ENCODE data around the gene C11orf98.
"Not testable (repeated sequence)": the region's sequence is repeated elsewhere in the genome, so short reads cannot be mapped to it uniquely, and the experiment has no call there.

Gene C11orf98

GRCh38 chr11:62650283-62650682 is 14.7 kb downstream of the C11orf98 start:
- not testable (repeated sequence) for DNase-seq (ENCODE audit: low spot score)

- DNase-seq (ENCODE audit: low spot score): no peak
Measured at GRCh38 chr11:62649486-62649885, 15.5 kb downstream of the C11orf98 start.

GRCh38 chr11:62648967-62649364 is 16.0 kb downstream of the C11orf98 start:
- DNase-seq (ENCODE audit: low spot score): no peak

DNA sequence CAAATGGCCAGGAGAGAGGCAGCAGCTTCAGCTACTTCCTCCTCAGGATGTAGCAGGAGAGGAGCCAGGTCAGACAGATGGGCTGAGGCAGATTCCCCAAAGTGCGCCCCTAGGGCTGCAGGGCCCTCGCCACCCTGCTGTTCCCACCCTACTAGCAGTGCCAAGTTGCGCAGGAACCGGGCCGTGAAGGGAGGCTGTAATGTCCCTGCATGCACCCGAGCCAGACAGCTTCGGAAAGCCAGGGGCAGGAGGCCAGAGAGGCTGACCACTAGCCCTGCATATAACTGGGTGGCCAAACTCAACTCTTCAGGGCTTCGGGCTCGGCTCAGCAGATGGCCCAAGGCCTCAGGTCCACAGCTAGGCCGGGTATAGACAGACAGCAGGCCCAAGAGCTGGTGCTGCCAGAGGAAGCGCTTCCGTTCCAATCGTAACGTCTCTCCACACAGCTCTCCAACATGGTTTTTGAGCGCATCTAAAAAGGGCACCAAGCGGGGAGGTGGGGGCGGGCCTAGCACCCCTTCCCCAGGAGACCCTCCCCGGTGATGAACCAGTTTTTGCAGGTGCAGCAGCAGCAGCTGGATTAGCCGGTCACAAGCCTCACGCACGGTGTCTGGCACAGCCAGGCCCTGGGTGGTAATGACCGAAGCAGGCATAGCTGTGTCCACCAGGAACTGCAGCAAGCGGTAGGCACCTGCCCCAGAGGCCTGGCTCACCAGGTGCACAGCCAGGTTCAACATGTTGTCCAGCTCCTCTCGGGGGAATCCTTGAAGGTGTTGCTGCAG is 16.6 kb downstream of the C11orf98 start:
- no peak for DNase-seq (ENCODE audit: low spot score)

GRCh38 chr11:62647609-62648005 is 17.4 kb downstream of the C11orf98 start:
- no peak for DNase-seq (ENCODE audit: low spot score)

DNA sequence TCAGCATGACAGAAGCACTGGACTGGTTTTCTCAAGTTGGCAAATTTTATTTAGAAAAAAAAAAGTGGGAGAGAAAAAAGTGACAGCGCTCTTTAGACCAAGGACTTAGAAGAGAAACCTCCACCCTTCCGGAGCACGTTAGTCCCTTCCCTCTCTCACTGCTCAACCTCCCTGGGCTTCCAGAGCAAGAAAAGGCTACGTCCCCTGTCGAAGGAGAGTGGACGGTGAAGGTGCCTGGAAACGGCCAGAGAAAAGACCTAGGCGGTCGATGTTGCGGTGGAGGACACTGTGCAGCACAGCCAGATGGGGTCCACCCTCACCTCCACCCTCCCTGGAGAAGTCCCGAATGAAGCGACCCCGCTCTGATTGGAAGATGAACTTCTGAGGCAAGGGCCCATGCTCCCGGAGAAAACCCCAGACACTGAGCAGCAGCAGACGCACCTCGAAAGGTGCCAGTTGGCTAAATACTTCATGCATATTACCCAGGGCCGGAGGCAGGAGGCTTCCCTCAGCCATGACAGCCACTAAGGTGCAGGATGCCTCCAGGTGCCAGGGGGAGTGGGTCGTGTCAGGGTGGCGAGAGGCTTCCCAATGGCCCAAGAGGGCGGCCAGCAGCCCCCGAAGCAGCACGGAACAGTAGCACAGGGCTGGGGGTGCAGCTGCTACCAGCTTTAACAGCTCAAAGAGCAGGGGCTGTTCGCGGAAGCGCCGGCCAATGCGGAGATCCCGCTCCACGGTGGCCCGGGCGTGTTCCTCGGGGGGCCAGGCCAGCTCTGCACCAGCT is 18.0 kb downstream of the C11orf98 start:
- DNase-seq (ENCODE audit: low spot score): no peak

- peak; percentile 99 for DNase-seq (ENCODE audit: low spot score)
Measured at GRCh38 chr11:62645946-62646824, 18.8 kb downstream of the C11orf98 start, which contains the start of gene GANAB. Gene GANAB (minus strand): TSS chr11:62646613. CDS start chr11:62646599, 14 bp downstream.

GRCh38 chr11:62645671-62645945 is 19.4 kb downstream of the C11orf98 start:
- no peak for DNase-seq (ENCODE audit: low spot score)

DNA sequence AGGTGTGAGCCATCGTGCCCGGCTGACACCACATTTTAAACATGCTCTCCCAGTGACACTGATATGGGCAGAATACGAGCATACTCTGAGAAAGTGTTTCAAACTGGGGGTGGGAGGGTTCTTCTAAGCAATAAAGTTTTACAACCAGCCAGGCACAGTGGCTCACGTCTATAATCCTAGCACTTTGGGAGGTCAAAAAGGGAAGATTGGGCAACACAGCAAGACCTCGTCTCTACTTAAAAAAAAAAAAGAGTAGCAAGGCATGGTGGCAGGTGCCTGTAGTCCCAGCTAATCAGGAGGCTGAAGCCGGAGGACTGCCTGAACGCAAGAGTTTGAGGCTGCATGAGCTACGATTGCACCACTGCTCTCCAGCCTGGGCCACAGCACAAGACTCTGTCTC is 20.8 kb downstream of the C11orf98 start:
- no peak for DNase-seq (ENCODE audit: low spot score)

- no peak for DNase-seq (ENCODE audit: low spot score)
Measured at GRCh38 chr11:62632492-62632891, 32.5 kb downstream of the C11orf98 start.

DNA sequence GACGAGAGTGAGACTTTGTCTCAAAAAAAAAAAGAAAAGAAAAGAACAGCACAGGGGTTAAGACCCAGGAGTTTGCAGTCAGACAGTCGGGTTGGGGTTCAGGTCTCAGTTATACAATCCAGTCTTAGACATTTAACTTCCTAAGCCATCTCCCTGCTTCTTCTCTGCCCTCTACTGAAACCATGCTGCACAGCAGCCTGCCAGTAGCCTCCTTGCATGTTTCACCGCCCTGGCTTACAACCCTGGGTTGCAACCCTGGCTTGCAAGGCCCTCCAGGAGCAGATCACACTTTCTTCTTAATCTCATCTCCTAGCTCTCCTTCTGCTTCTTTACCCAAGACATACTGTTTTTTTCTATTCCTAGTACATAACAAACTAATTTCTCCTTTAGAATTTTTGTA is 37.3 kb downstream of the C11orf98 start:
- DNase-seq (ENCODE audit: low spot score): no peak

- DNase-seq (ENCODE audit: low spot score): no peak
Measured at GRCh38 chr11:62622476-62623089, 42.4 kb downstream of the C11orf98 start.

- peak; percentile 97 for DNase-seq (ENCODE audit: low spot score)
Measured at GRCh38 chr11:62621567-62622470, 43.2 kb downstream of the C11orf98 start, which contains the start of gene B3GAT3. Gene B3GAT3 (minus strand): TSS chr11:62621986. CDS start chr11:62621947, 39 bp downstream.

- no peak for DNase-seq (ENCODE audit: low spot score)
Measured at GRCh38 chr11:62621027-62621566, 43.9 kb downstream of the C11orf98 start.

GRCh38 chr11:62616957-62617356 is 48.1 kb downstream of the C11orf98 start:
- DNase-seq (ENCODE audit: low spot score): not testable (repeated sequence)

DNA sequence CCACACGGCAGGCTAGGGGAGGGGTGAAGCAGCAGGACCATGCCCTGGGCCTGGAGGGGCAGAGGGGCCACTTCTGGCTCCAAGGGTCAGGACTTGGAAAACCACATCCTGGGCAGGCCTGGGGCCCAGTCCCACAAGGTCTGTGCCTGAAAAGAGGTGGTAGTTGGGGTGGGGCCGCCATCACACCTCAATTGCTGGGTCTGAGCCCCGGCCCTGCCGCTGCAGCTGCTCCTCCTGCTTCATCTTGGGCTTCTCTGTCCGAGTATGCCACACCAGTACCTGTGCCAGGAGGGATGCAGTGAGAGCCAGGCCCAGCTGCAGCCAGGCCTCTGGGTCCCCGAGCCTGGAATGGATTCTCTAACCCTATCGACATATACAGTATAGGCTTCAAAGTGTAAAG is 49.5 kb downstream of the C11orf98 start:
- DNase-seq (ENCODE audit: low spot score): no peak

DNA sequence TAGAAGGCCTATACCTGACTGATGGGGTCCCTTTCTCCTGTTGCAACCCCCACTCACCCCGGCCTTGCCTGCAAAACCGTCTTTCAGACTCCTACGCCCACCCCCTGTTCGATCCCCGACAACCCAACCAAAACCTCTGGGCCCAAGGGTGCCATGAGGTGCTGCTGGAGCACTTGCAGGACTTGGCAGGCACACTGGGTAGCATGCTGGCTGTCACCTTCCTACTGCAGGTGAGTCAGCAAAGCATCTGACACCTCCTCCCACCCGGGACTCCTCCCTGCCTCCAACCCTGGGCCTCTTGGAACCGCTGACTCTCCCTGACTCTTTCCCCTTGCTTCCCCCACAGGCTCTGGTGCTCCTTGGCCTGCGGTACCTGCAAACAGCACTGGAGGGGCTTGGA is 50.7 kb downstream of the C11orf98 start:
- peak; percentile 34 for DNase-seq (ENCODE audit: low spot score)

DNA sequence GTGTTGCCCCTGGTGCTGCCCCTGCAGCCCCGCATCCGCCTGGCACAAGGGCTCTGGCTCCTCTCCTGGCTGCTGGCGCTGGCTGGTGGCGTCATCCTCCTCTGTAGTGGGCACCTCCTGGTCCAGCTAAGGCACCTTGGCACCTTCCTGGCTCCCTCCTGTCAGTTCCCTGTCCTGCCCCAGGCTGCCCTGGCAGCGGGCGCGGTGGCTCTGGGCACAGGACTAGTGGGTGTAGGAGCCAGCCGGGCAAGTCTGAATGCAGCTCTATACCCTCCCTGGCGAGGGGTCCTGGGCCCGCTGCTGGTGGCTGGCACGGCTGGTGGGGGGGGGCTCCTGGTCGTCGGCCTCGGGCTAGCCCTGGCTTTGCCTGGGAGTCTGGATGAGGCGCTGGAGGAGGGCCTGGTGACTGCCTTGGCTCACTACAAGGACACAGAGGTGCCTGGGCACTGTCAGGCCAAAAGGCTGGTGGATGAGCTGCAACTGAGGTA is 51.7 kb downstream of the C11orf98 start:
- DNase-seq (ENCODE audit: low spot score): no peak

Data from CD4-positive, alpha-beta T cell treated with Interleukin-2 at 100 ng/mL for 4 hours (primary cell).